Measurements from ENCODE around the gene CYP8B1. TPM values are rescaled to one million over a fixed set of nuclear protein-coding genes. Genes with fewer than 3 reads are reported as not detected.

Gene CYP8B1
- total RNA-seq, 1 donor from 2014 or later: not detected

GRCh38 chr3:42877881-42878280 is 2.2 kb upstream of the CYP8B1 start:
- Mint-ChIP-seq H3K9me3 (ENCODE audit: low read depth) (no peaks in the 10 kb centered on the region), H3K4me1 (ENCODE audit: low read depth) (peaks cover 26% of the 10 kb centered on the region), H3K4me3 (ENCODE audit: low read depth) (no peak overlapping the region), H3K27me3 (peaks cover 9% of the 10 kb centered on the region), H3K27ac (no peak overlapping the region), H3K36me3 (ENCODE audit: insufficient read depth) (no peaks in the 10 kb centered on the region)
- DNase-seq (ENCODE audit: low spot score, unreplicated experiment): no peak
- TF ChIP-seq, protein P1, sequence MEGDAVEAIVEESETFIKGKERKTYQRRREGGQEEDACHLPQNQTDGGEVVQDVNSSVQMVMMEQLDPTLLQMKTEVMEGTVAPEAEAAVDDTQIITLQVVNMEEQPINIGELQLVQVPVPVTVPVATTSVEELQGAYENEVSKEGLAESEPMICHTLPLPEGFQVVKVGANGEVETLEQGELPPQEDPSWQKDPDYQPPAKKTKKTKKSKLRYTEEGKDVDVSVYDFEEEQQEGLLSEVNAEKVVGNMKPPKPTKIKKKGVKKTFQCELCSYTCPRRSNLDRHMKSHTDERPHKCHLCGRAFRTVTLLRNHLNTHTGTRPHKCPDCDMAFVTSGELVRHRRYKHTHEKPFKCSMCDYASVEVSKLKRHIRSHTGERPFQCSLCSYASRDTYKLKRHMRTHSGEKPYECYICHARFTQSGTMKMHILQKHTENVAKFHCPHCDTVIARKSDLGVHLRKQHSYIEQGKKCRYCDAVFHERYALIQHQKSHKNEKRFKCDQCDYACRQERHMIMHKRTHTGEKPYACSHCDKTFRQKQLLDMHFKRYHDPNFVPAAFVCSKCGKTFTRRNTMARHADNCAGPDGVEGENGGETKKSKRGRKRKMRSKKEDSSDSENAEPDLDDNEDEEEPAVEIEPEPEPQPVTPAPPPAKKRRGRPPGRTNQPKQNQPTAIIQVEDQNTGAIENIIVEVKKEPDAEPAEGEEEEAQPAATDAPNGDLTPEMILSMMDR (IDR thresholded peaks at IDR 0.05; ENCODE audit: unreplicated experiment): no peak

DNA sequence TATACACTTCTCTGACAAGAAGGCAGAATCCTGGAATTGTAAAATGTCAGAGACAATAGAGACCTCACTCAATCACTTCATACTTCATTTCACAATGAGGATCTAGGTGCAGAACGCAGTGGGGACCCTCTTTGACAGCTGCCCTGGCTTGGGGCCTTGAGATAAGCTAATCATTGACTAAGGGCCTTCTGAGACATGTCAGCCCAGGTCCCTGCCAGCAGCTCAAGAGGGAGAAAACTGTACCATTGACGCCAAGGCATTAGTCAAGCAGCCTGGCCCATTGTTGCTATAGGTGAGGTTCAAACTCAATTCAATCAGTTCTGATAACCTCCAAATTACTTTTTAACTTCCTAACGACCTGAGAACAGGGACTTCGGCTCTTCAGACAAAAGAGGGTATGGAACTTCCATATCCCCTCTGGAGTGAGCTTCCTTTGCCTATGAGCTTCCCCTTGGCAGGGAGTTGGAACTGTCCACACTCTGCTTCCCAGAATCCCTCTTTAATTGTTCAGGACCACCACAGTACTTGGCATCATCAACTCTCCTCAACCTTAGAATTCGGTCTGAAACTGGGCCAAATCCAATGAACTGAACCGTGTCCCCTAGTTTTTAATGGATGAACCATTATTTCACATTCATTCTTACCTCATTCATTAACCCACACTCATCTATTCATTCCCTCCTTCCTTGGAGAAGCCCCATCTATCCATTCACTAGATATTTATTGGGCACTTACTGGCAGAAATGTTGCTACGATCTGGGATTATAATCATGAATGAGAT is 1.5 kb upstream of the CYP8B1 start:
- DNase-seq (ENCODE audit: low spot score, unreplicated experiment): no peak
- Mint-ChIP-seq H3K27me3 (peaks cover 14% of the 10 kb centered on the region), H3K4me3 (ENCODE audit: low read depth) (no peak overlapping the region), H3K27ac (peak overlapping the region; percentile 68), H3K4me1 (ENCODE audit: low read depth) (peaks cover 26% of the 10 kb centered on the region), H3K9me3 (ENCODE audit: low read depth) (no peaks in the 10 kb centered on the region), H3K36me3 (ENCODE audit: insufficient read depth) (no peaks in the 10 kb centered on the region)
- TF ChIP-seq, protein P1 (IDR thresholded peaks at IDR 0.05; ENCODE audit: unreplicated experiment): no peak

DNA sequence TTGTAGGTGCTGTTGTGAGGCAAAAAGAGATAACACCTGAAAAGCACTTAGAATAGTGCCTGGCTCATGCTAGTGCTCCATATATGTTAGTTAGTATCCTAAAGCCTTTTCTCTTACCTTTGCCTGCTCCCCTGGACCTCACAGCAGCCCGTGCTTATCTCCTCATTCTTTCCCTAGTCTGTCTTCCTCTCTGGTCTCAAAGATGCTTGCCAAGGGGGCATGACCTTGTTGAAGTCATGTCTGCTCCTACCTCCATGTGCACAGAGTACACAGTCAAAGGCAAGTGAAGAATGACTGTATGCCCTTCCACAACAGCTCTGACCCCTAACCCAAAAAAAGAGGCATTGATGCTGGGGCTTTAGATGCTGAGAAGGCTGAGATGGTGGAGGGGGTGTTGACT is 722 bp upstream of the CYP8B1 start:
- H3K27ac Mint-ChIP-seq: no peak overlapping the region
- H3K4me3 Mint-ChIP-seq (ENCODE audit: low read depth): no peak overlapping the region
- peaks cover 26% of the 10 kb centered on the region for H3K4me1 Mint-ChIP-seq (ENCODE audit: low read depth)
- no peaks in the 10 kb centered on the region for H3K36me3 Mint-ChIP-seq (ENCODE audit: insufficient read depth)
- peaks cover 14% of the 10 kb centered on the region for H3K27me3 Mint-ChIP-seq
- no peaks in the 10 kb centered on the region for H3K9me3 Mint-ChIP-seq (ENCODE audit: low read depth)
- TF ChIP-seq, protein P1 (IDR thresholded peaks at IDR 0.05; ENCODE audit: unreplicated experiment): no peak
- no peak for DNase-seq (ENCODE audit: low spot score, unreplicated experiment)

DNA sequence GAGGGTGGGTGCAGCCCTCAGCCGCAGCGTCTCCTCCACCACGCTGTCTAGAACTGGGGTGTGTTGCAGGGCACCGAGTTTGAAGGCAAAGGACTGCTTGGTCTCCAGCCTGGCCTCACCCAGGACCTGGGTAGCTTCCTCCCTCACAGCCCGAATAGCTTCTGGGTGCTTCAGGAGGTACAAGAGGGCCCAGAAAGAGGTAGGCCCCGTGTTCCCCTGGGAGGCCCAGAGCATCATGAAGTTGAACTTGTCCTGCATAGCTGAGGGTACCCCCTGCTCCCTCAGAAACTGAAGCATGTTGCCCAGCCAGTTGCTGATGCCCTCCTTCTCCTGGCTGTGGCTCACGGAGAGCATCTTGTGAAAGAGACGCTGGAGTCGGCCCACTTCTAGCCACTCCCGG is 930 bp downstream of the CYP8B1 start:
- H3K36me3 Mint-ChIP-seq (ENCODE audit: insufficient read depth): no peaks in the 10 kb centered on the region
- peaks cover 19% of the 10 kb centered on the region for H3K4me1 Mint-ChIP-seq (ENCODE audit: low read depth)
- DNase-seq (ENCODE audit: low spot score, unreplicated experiment): no peak
- no peak overlapping the region for H3K4me3 Mint-ChIP-seq (ENCODE audit: low read depth)
- H3K27ac Mint-ChIP-seq: no peak overlapping the region
- peaks cover 12% of the 10 kb centered on the region for H3K27me3 Mint-ChIP-seq
- TF ChIP-seq, protein P1 (IDR thresholded peaks at IDR 0.05; ENCODE audit: unreplicated experiment): no peak
- no peaks in the 10 kb centered on the region for H3K9me3 Mint-ChIP-seq (ENCODE audit: low read depth)

- Mint-ChIP-seq H3K27ac (no peak overlapping the region), H3K27me3 (peaks cover 16% of the 10 kb centered on the region), H3K9me3 (ENCODE audit: low read depth) (no peaks in the 10 kb centered on the region), H3K36me3 (ENCODE audit: insufficient read depth) (no peaks in the 10 kb centered on the region), H3K4me3 (ENCODE audit: low read depth) (no peak overlapping the region), H3K4me1 (ENCODE audit: low read depth) (peaks cover 19% of the 10 kb centered on the region)
- TF ChIP-seq, protein P1 (IDR thresholded peaks at IDR 0.05; ENCODE audit: unreplicated experiment): no peak
- DNase-seq (ENCODE audit: low spot score, unreplicated experiment): no peak
Observed at GRCh38 chr3:42873221-42873982, 2.3 kb downstream of the CYP8B1 start.

Measured in progenitor cell of endocrine pancreas (in vitro differentiated cells).